Prostate gland (tissue), 2 donors: ENCODE measurements around the gene SRGAP1. TPM values are rescaled to one million over a fixed set of nuclear protein-coding genes. Genes with fewer than 3 reads are reported as not detected.

Experiments used
- DNase-seq: peaks from one replicate; pipeline ENCODE4 v3.0.0-alpha.2; 2019; ENCODE audit warnings: low spot score
- H3K27ac ChIP-seq, 2 donors: fragments of 200-600 bp; sonication (generic); 2 replicates each; pipeline ENCODE4 v1.5.1; 2017 to 2019
- H3K27me3 ChIP-seq: fragments of 200-600 bp; sonication (generic); replicated peaks from 2 replicates; pipeline ENCODE4 v1.5.1; 2019; ENCODE audit not compliant: insufficient read depth
- H3K36me3 ChIP-seq, 2 donors: fragments of 200-600 bp; sonication (generic); 1 replicate in 1 of 2; 2 replicates in 1 of 2; pipeline versions ENCODE4 v1.5.1 to v1.8.1; 2017 to 2019
- H3K4me1 ChIP-seq: fragments of 200-600 bp; sonication (generic); replicated peaks from 2 replicates; pipeline ENCODE4 v1.5.1; 2019
- H3K4me3 ChIP-seq, 2 donors: fragments of 200-600 bp; sonication (generic); 2 replicates each; pipeline ENCODE4 v1.5.1; 2017 to 2019
- H3K9me3 ChIP-seq: fragments of 200-600 bp; sonication (generic); 2 replicates; pipeline ENCODE4 v1.5.1; 2017
- CTCF ChIP-seq, 4 experiments: fragments of 200-600 bp in 2 of 4; fragments of 450-650 bp in 2 of 4; sonication (generic) in 2 of 4; IDR thresholded peaks; 1 replicate in 3 of 4; 2 replicates in 1 of 4; pipeline ENCODE4 v1.5.1; 2016 to 2019; ENCODE audit warnings: antibody characterized with exemption in 4 of 4, mild to moderate bottlenecking in 2 of 4, moderate library complexity in 2 of 4
- POLR2A ChIP-seq: fragments of 450-650 bp; IDR thresholded peaks from one replicate; pipeline ENCODE4 v1.6.1; 2016; ENCODE audit warnings: antibody characterized with exemption, mild to moderate bottlenecking
- POLR2AphosphoS5 ChIP-seq: sonication (generic); formaldehyde crosslinking; IDR thresholded peaks from one replicate; pipeline ENCODE4 v1.6.1; 2017; ENCODE audit warnings: antibody characterized with exemption
- WGBS: methylation state at CpG from one replicate; pipeline ENCODE4 v1.1.5; 2018; 5-methylcytosine and 5-hydroxymethylcytosine counted together
- intact Hi-C: fragments of 100-400 bp; cut with DNase I; formaldehyde crosslinking; loops from one replicate; pipeline ENCODE4 v1.14.2; 2022
- total RNA-seq, 2 donors: library from RNA; depleted of rRNA; stranded (reverse); fragments of >200 nt; gene quantifications; one replicate each; pipeline ENCODE4 v1.1.0, GENCODE V29; 2016

The SRGAP1 gene
- total RNA-seq, 2 donors from 2014 or later = 4.6 to 16.1 TPM

GRCh38 chr12:63998584-63998983, 154.1 kb downstream of the SRGAP1 start:
- Histone ChIP-seq H3K36me3 (no peaks in the 10 kb centered on the region), H3K27ac (no peak overlapping the region), H3K9me3 (no peaks in the 10 kb centered on the region), H3K4me3 (no peak overlapping the region), H3K4me1 (no peaks in the 10 kb centered on the region), H3K27me3 (no peaks in the 10 kb centered on the region)
- no peak for TF ChIP-seq CTCF (IDR thresholded peaks at IDR 0.05)
- TF ChIP-seq POLR2AphosphoS5 = no peak
- TF ChIP-seq POLR2A = no peak
- intact Hi-C loops = no loop called here
- DNase-seq = no peak

- Histone ChIP-seq H3K9me3 (no peaks in the 10 kb centered on the region), H3K4me1 (no peaks in the 10 kb centered on the region), H3K27me3 (no peaks in the 10 kb centered on the region), H3K4me3 (no peak overlapping the region), H3K27ac (no peak overlapping the region), H3K36me3 (no peaks in the 10 kb centered on the region)
- TF ChIP-seq POLR2AphosphoS5 (no peak), CTCF (IDR thresholded peaks at IDR 0.05) (no peak), POLR2A (no peak)
- intact Hi-C loops = no loop called here
- no peak for DNase-seq
- 94% methylated on average over 3 of the region's 3 CpGs for WGBS
Measured at GRCh38 chr12:63999853-64000252, 155.4 kb downstream of the SRGAP1 start.

- no peaks in the 10 kb centered on the region for H3K9me3 ChIP-seq
- no peak overlapping the region for H3K4me3 ChIP-seq
- TF ChIP-seq POLR2AphosphoS5 (no peak), POLR2A (no peak), CTCF (IDR thresholded peaks at IDR 0.05) (no peak)
- intact Hi-C loops = no loop called here
- H3K4me1 ChIP-seq = no peaks in the 10 kb centered on the region
- H3K27me3 ChIP-seq = no peaks in the 10 kb centered on the region
- no peak for DNase-seq
- H3K27ac ChIP-seq = no peak overlapping the region
- H3K36me3 ChIP-seq = no peaks in the 10 kb centered on the region
Measured at GRCh38 chr12:64001439-64001838, 156.9 kb downstream of the SRGAP1 start.

- WGBS = 99% methylated on average over 3 of the region's 3 CpGs
- no peak for TF ChIP-seq POLR2A
- no peak for TF ChIP-seq CTCF (IDR thresholded peaks at IDR 0.05)
- no peak for TF ChIP-seq POLR2AphosphoS5
- H3K4me1 ChIP-seq = no peaks in the 10 kb centered on the region
- H3K27ac ChIP-seq = no peak overlapping the region
- no peak overlapping the region for H3K4me3 ChIP-seq
- no peaks in the 10 kb centered on the region for H3K36me3 ChIP-seq
- no peaks in the 10 kb centered on the region for H3K27me3 ChIP-seq
- no peaks in the 10 kb centered on the region for H3K9me3 ChIP-seq
- no peak for DNase-seq
- intact Hi-C loops = no loop called here
Measured at GRCh38 chr12:64004641-64005040, 160.1 kb downstream of the SRGAP1 start.

- H3K27me3 ChIP-seq = no peaks in the 10 kb centered on the region
- 95% methylated on average over 2 of the region's 2 CpGs for WGBS
- no peaks in the 10 kb centered on the region for H3K36me3 ChIP-seq
- no peak overlapping the region for H3K27ac ChIP-seq
- H3K4me3 ChIP-seq = no peak overlapping the region
- intact Hi-C loops = no loop called here
- H3K9me3 ChIP-seq = no peaks in the 10 kb centered on the region
- TF ChIP-seq POLR2AphosphoS5 (no peak), POLR2A (no peak), CTCF (IDR thresholded peaks at IDR 0.05) (no peak)
- no peaks in the 10 kb centered on the region for H3K4me1 ChIP-seq
- DNase-seq = no peak
Measured at GRCh38 chr12:64006211-64006825, 161.8 kb downstream of the SRGAP1 start.
